Right lobe of liver (tissue), 4 donors: ENCODE measurements around the gene DAP.
"Not testable (repeated sequence)": the region's sequence is repeated elsewhere in the genome, so short reads cannot be mapped to it uniquely, and the experiment has no call there.

Experiments
- POLR2A ChIP-seq: fragments of 450-650 bp; IDR thresholded peaks from one replicate; pipeline ENCODE4 v1.6.1; 2017; ENCODE audit warnings: antibody characterized with exemption, mild to moderate bottlenecking
- TF ChIP-seq, protein P1 (sequence below), 4 donors: fragments of 200-600 bp in 3 of 4; fragments of 450-650 bp in 1 of 4; IDR thresholded peaks; one replicate each; pipeline versions ENCODE4 v1.5.1 to v1.8.0; 2016 to 2022; ENCODE audit warnings: antibody characterized with exemption in 4 of 4, mild to moderate bottlenecking in 2 of 4
- donor health status: DM: no; HTN: no; CAD: no.
- donor health status: DM: no; HTN: no; CAD: no.
- donor health status: DM: no; HTN: yes; CAD: no.

DNA sequence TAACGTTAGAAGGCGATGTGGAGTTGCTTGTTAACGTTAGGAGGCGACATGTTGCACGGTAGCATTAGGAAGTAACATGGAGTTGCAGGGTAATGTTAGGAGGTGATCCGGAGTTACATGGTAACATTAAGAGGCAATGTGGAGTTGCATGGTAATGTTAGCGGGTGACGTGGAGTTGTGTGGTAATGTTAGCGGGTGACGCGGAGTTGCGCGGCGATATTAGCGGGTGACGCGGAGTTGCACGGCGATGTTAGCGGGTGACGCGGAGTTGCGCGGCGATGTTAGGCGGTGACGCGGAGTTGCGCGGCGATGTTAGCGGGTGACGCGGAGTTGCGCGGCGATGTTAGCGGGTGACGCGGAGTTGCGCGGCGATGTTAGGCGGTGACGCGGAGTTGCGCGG lies 122.3 kb downstream of the DAP start:
- TF ChIP-seq, protein P1, sequence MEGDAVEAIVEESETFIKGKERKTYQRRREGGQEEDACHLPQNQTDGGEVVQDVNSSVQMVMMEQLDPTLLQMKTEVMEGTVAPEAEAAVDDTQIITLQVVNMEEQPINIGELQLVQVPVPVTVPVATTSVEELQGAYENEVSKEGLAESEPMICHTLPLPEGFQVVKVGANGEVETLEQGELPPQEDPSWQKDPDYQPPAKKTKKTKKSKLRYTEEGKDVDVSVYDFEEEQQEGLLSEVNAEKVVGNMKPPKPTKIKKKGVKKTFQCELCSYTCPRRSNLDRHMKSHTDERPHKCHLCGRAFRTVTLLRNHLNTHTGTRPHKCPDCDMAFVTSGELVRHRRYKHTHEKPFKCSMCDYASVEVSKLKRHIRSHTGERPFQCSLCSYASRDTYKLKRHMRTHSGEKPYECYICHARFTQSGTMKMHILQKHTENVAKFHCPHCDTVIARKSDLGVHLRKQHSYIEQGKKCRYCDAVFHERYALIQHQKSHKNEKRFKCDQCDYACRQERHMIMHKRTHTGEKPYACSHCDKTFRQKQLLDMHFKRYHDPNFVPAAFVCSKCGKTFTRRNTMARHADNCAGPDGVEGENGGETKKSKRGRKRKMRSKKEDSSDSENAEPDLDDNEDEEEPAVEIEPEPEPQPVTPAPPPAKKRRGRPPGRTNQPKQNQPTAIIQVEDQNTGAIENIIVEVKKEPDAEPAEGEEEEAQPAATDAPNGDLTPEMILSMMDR (IDR thresholded peaks at IDR 0.05): not testable (repeated sequence)
- not testable (repeated sequence) for TF ChIP-seq POLR2A
